Pericardium fibroblast (primary cell): ENCODE results near the gene KIF1C. TPM values are rescaled to one million over a fixed set of nuclear protein-coding genes. Genes with fewer than 3 reads are reported as not detected.

Experiments
- total RNA-seq: library from RNA; depleted of rRNA; stranded (reverse); fragments of >200 nt; gene quantifications from 2 replicates; pipeline ENCODE4 v1.2.3, GENCODE V29; 2015

KIF1C gene
- total RNA-seq = 36.3 and 55.4 TPM in 2 replicates

DNA sequence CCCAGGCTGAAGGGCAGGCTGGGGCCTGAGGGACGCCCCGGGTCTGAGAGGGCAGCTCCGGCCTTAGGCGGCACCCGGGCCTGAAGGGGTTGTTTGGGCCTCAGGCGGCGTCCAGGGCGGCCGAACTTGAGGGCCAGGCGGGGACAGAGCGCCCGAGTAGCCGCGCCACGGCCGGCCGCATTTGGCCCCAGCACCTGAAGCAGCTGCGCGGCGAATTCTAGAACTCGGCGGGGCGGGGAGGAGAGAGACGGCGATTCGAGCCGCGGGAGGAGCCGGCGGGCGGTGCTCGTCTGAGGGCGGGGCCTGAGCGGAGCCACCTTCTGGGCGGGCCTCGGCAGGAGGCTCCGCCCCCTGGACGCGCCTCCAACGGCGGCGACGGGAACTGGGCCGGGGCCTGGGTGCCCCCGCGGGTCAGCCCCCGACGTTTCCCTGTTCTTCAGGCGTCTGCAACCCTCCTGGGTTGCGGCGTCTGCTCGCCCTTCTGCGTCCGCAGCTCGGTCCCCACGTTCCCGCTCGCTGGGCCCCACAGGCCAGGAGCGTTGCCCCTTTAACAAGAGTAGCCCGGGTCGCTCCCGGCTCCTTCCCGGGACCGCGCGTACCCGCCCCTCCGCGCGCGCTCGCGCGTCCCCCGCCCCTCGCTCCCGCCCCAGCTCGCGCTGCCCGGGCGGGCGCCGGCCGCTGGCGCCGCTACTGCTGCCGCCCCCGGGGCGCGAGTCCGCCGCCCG lies at the start of gene KIF1C, which contains the start of gene INCA1:
KIF1C (plus strand) TSS at position 649 of the 725 bp plus-strand sequence. CDS start 2,297 bp downstream, outside the sequence.
INCA1 (minus strand) TSS at position 221 of the 725 bp plus-strand sequence. CDS start 3,085 bp downstream, outside the sequence.

DNA sequence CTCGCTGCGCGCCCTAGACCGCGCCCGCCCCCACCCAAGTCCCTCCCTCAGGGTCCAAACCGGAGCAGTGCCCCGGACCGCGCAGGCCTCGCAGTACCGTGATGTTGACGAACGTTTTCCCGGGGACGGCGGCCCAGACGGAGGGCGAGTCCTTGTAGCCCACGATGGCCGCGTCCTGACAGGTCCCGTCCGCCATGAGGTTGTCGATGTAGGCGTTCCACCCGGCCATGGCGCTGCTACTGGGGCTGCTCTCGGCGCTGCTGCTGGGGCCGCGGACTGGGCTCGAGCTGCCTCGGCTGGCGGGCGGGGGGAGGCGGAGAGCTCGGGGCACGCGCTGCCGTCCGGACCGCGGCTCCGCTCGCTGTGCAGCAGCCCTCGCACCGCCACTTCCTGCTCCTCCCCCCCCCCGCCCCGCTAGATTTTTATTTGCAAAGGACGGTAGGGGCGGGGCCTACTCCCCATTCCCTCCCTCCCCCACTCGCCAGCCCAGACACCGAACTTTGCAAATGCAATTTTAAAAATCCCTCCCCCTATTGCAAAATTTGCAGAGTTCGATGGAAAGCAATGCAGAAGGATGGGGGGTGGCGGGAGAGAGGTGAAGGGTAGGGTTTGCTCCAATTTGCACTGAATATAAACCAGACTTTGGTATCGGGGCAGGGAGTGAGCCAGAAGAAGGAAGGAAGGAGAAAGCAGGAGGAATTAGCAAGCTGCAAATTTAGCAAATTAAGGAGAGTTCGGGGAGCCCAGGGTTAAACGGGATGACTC lies 49.4 kb upstream of the KIF1C start, which contains the start of gene PFN1:
PFN1 (minus strand) TSS at position 365 of the 765 bp plus-strand sequence; CDS start at position 229, 136 bp downstream.

DNA sequence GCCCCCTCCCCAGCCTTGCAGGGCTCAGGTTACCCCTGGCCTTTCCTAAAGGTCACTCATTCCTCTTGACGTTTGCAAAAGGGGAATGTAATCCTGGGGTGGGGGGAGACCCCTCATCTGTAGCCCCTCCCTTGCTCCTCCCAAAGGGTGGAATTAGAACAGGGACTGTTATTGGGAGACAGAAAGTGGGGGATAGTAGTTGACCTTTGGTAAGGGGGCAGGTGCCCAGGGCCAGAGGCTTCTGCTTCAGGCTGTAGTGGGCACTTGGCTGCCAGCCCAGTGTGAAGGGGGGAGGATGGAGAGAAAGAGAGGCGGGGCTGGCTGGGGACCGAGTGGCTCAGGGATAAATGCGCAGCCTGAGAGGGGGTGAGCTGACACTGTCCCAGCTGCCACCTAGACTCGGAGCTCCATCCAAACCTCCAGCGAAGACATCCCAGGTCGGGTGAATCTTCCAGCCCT lies 47.0 kb upstream of the KIF1C start, which contains the start of gene ENO3:
ENO3 (plus strand) TSS at position 374 of the 459 bp plus-strand sequence. CDS start 711 bp downstream, outside the sequence.

DNA sequence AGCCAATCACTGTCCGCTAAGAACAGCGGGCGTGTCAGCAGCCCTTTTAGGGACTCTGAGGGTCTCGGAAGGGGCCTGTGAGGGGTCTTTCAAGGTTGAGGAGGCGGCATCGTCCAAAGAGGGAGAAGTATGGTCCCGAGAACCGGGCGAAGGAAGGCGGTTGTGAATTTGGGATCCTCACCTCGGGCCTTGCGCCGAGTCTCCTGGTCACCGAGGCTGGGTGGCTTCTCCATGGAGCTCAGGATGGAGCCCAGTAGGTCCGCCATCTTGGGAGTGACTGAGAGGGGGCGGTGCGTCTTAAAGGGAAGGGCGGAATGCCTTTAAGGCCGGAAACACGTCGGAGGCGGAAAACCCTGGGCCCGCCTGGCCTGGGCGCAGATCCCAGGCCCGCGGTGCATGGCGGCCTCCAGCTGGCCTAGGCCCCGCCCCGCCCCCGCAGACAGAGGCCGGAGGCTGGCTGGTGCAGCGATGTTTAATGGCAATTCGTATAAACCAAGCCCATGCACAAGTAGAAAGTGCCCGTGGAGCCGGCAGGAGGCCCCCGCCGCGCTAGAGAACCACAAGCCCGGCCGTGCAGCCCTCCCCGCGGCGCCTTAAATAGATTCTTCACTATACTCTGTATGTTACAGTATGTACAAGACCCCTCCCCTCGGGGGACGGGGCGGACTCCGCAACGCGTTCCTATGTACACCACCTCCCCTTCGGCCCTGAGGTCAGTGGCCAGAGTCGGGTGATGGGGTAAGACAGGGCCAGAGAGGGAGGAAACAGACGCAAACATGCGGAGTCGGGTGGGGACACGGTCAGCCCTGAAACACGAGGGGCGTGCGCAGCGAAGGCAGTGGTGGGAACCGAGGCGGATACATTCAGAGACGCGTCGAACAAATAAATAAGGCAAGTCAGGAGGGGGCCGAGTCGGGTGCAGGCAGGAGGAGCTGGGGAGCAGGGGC lies 29.9 kb upstream of the KIF1C start, which contains the start of gene SPAG7:
SPAG7 (minus strand) TSS at position 279 of the 947 bp plus-strand sequence; CDS start at position 266, 13 bp downstream.

DNA sequence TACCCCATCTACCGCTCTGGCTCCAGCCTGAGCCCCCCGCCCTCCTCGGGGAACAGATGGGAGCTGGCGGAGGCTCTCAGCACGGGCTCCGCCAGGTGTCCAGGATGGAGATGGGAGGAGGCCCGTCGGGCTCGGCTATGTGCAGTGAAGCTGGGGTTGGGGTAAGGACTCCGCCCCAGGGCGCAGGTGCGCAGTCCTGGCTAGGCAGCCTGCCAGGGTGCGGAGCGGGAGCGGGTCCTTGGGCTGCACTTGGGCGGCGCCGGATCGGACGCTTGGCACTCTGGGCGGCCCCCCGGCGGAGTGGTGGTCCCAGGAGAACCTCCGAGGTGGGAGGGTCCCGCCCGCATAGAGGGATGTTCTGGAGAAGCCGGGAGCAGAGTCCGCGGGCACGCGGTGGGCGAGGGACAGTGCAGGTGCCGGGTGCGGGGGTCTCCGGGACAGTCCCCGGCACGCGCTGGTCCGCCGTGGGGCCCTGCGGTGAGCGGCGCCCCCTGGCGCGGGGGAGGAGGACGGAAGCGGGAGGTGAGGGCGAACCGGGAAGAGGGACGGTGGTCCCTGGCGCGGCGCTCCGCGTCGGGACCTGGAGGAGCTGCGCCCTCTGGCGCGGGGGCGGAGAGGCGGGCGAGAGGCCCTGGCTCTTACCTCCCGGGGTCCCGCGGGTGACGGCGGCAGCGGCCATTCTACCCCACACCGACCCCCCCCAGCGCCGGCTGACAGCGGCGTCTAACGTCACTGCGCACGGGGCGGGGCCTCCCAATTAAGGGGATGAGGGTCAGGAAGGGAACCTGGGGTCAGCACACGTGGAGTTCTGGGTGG lies 10.6 kb upstream of the KIF1C start, which contains the start of gene CAMTA2:
CAMTA2 (minus strand) TSS at position 725 of the 816 bp plus-strand sequence. CDS start 1,453 bp downstream, outside the sequence.

DNA sequence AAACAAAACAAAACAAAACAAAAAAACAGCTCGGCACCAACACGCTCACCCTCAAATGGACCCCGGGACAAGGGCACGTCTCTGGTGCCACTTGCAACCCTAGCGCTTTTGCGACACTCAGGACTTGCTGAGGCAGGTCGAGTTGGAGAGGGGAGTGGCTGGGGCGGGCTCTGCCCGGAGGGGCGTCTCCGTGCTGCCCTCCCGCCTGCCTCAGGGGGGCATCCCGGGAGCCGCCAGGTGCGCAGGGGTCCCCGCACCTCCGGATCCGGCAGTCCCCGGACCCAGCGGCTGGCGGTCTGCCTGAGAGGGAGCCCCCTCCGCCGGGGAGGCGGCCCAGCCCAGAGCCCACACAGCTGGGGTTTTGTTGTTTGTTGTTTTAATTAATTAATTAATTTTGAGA lies 37.6 kb downstream of the KIF1C start, which contains the start of gene SLC52A1:
SLC52A1 (minus strand) TSS at position 112 of the 400 bp plus-strand sequence. CDS start 820 bp downstream, outside the sequence.

Other genes starting within 250 kb of the KIF1C start
- gene TM4SF5, start 226.1 kb upstream of the KIF1C start, total RNA-seq = not detected in 2 replicates
- 0.17 and 0.58 TPM in 2 replicates for gene VMO1, start 211.6 kb upstream of the KIF1C start, total RNA-seq
- gene GLTPD2, start 209.0 kb upstream of the KIF1C start, total RNA-seq = not detected in 2 replicates
- 114 and 165 TPM in 2 replicates for gene PSMB6, start 201.8 kb upstream of the KIF1C start, total RNA-seq
- 19.1 and 26.8 TPM in 2 replicates for gene PLD2, start 190.8 kb upstream of the KIF1C start, total RNA-seq
- gene MINK1, start 164.6 kb upstream of the KIF1C start, total RNA-seq = 20.4 and 29.9 TPM in 2 replicates
- gene C17orf107, start 98.4 kb upstream of the KIF1C start, total RNA-seq = 3.8 and 5.4 TPM in 2 replicates
- gene CHRNE, start 94.9 kb upstream of the KIF1C start, total RNA-seq = 0.51 TPM in 1 of 2 replicates, not detected in the other
- gene GP1BA, start 65.7 kb upstream of the KIF1C start, total RNA-seq = not detected in 2 replicates
- 31.3 and 50.4 TPM in 2 replicates for gene SLC25A11, start 57.9 kb upstream of the KIF1C start, total RNA-seq
- 55.7 and 65.9 TPM in 2 replicates for gene RNF167, start 57.7 kb upstream of the KIF1C start, total RNA-seq
- gene PFN1, start 49.4 kb upstream of the KIF1C start, total RNA-seq = 692 and 1,126 TPM in 2 replicates
- gene ENO3, start 46.8 kb upstream of the KIF1C start, total RNA-seq = 1.6 and 10.7 TPM in 2 replicates
- 55.8 and 67.8 TPM in 2 replicates for gene SPAG7, start 30.1 kb upstream of the KIF1C start, total RNA-seq
- 19.3 and 28.2 TPM in 2 replicates for gene CAMTA2, start 10.3 kb upstream of the KIF1C start, total RNA-seq
- 0.47 and 1.6 TPM in 2 replicates for gene INCA1, start 428 bp upstream of the KIF1C start, total RNA-seq
- gene SLC52A1, start 37.5 kb downstream of the KIF1C start, total RNA-seq = not detected in 2 replicates
- gene ZFP3, start 80.5 kb downstream of the KIF1C start, total RNA-seq = 1.4 and 1.8 TPM in 2 replicates
- 2.5 and 4.4 TPM in 2 replicates for gene ZNF232, start 113.9 kb downstream of the KIF1C start, total RNA-seq
- gene USP6, start 118.1 kb downstream of the KIF1C start, total RNA-seq = not detected in 2 replicates
- 3.5 and 3.9 TPM in 2 replicates for gene ZNF594, start 193.9 kb downstream of the KIF1C start, total RNA-seq
- gene SCIMP, start 236.9 kb downstream of the KIF1C start, total RNA-seq = not detected in 2 replicates